Body of pancreas (tissue), 4 donors: ENCODE results near the gene IFIT2. TPM values are rescaled to one million over a fixed set of nuclear protein-coding genes. Genes with fewer than 3 reads are reported as not detected.
A peak's percentile ranks its signal among the peaks of the same experiment; 100 is the strongest.
"Not testable (repeated sequence)": the region's sequence is repeated elsewhere in the genome, so short reads cannot be mapped to it uniquely, and the experiment has no call there.

Experiments used
- ATAC-seq: fragments of 150-250 bp; one replicate; pipeline ENCODE4 v1.9.1; 2016
- DNase-seq, 4 donors: peaks; one replicate each; pipeline ENCODE4 v3.0.0-alpha.2; 2019
- H3K27ac ChIP-seq, 4 donors: fragments of 200-600 bp; sonication (generic); 1 replicate in 3 of 4; 2 replicates in 1 of 4; pipeline versions ENCODE4 v1.5.1 to v1.6.1; 2016 to 2019; ENCODE audit warnings: mild to moderate bottlenecking in 1 of 4, mixed read lengths in 1 of 4, moderate library complexity in 1 of 4
- H3K27me3 ChIP-seq, 2 donors: fragments of 200-600 bp; sonication (generic); one replicate each; pipeline ENCODE4 v1.6.0; 2016; ENCODE audit warnings: mild to moderate bottlenecking in 1 of 2
- H3K36me3 ChIP-seq, 2 donors: fragments of 200-600 bp; sonication (generic); replicated peaks in 1 of 2; 2 replicates each; pipeline ENCODE4 v1.5.1; 2016; ENCODE audit warnings: low read depth in 2 of 2; ENCODE audit not compliant: insufficient read depth in 1 of 2
- H3K4me1 ChIP-seq: fragments of 200-600 bp; sonication (generic); one replicate; pipeline ENCODE4 v1.6.0; 2016
- H3K4me3 ChIP-seq, 2 donors: fragments of 200-600 bp; sonication (generic); 1 replicate in 1 of 2; 2 replicates in 1 of 2; pipeline ENCODE4 v1.5.1; 2016 to 2019
- H3K9me3 ChIP-seq, 3 donors: fragments of 200-600 bp; sonication (generic); 1 replicate in 2 of 3; 2 replicates in 1 of 3; pipeline ENCODE4 v1.5.1; 2016
- POLR2A ChIP-seq, 3 donors: fragments of 450-650 bp; IDR thresholded peaks; one replicate each; pipeline ENCODE4 v1.6.1; 2016; ENCODE audit warnings: antibody characterized with exemption in 3 of 3, mild to moderate bottlenecking in 2 of 3
- WGBS, 2 donors: methylation state at CpG; one replicate each; pipeline ENCODE4 v1.1.5; 2017; 5-methylcytosine and 5-hydroxymethylcytosine counted together
- intact Hi-C: fragments of 100-400 bp; cut with DNase I; formaldehyde crosslinking; loops from one replicate; pipeline ENCODE4 v1.15.1; 2023
- total RNA-seq, 2 donors: library from RNA; depleted of rRNA; stranded (reverse); fragments of >200 nt; gene quantifications; one replicate each; pipeline ENCODE4 v1.1.0, GENCODE V29; 2016
- TF ChIP-seq, protein P1 (sequence below), 7 experiments: fragments of 450-650 bp in 4 of 7; fragments of 200-600 bp in 3 of 7; sonication (generic) in 3 of 7; IDR thresholded peaks; one replicate each; pipeline ENCODE4 v1.5.1; 2016 to 2019; ENCODE audit warnings: antibody characterized with exemption in 7 of 7

IFIT2 gene
- total RNA-seq, 2 donors from 2014 or later, result 1.6 TPM; not detected in 1

DNA sequence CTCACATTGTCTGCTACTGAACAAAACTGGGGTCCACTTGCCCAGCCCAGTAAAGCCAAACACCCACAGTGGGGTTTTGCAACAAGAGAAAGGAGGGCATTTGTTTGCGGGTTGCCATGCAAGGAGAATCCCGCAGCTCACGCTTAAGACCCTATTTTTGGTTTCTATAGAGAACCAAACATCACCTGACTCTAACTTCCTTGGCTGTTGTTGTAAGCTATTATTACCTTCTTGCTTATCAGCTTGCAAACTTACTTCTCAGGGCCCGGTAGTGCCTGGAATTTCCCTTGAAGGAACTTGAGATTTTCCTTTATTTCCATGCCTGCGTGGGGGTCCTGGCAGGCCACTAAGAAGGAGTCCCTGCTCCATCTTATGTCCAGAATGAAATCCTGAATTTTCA, 46.6 kb downstream of the IFIT2 start:
- no peak overlapping the region for H3K27ac ChIP-seq
- intact Hi-C loops, result no loop called here
- H3K27me3 ChIP-seq, result no peaks in the 10 kb centered on the region
- no peak for ATAC-seq
- no peak overlapping the region for H3K4me3 ChIP-seq
- H3K4me1 ChIP-seq, result peaks cover 27% of the 10 kb centered on the region
- H3K36me3 ChIP-seq, result no peaks in the 10 kb centered on the region
- DNase-seq, result no peak
- TF ChIP-seq, protein P1, sequence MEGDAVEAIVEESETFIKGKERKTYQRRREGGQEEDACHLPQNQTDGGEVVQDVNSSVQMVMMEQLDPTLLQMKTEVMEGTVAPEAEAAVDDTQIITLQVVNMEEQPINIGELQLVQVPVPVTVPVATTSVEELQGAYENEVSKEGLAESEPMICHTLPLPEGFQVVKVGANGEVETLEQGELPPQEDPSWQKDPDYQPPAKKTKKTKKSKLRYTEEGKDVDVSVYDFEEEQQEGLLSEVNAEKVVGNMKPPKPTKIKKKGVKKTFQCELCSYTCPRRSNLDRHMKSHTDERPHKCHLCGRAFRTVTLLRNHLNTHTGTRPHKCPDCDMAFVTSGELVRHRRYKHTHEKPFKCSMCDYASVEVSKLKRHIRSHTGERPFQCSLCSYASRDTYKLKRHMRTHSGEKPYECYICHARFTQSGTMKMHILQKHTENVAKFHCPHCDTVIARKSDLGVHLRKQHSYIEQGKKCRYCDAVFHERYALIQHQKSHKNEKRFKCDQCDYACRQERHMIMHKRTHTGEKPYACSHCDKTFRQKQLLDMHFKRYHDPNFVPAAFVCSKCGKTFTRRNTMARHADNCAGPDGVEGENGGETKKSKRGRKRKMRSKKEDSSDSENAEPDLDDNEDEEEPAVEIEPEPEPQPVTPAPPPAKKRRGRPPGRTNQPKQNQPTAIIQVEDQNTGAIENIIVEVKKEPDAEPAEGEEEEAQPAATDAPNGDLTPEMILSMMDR (IDR thresholded peaks at IDR 0.05), result no peak
- no peak for TF ChIP-seq POLR2A (IDR thresholded peaks at IDR 0.05)
- H3K9me3 ChIP-seq, result no peaks in the 10 kb centered on the region
- 73 to 85% methylated on average over 5 of the region's 5 CpGs for WGBS, 2 donors

DNA sequence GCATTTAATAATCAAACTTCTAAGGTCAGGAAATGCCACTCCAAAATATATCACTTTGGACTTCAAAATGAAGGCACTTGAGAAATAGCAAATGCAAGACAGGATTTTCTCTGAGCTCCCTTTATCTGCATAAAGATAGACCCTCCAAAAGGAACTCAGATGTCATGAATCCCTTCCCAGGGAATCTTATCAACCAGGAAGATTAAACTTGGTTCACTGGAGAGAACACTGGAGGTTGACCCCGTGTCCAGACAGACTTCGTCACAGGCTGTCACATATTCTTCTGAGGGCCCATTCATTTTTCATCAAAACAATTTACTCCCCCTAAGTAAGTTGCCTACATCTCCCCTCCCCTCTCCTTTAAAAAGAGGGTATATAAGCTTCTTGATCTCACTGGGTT, 47.1 kb downstream of the IFIT2 start:
- Histone ChIP-seq H3K4me1 (peaks cover 27% of the 10 kb centered on the region), H3K27me3 (no peaks in the 10 kb centered on the region), H3K27ac (no peak overlapping the region), H3K36me3 (no peaks in the 10 kb centered on the region), H3K4me3 (no peak overlapping the region), H3K9me3 (no peaks in the 10 kb centered on the region)
- TF ChIP-seq POLR2A (IDR thresholded peaks at IDR 0.05), result no peak
- TF ChIP-seq, protein P1 (IDR thresholded peaks at IDR 0.05), result no peak
- ATAC-seq (no peak), DNase-seq (no peak)
- intact Hi-C loops, result no loop called here
- WGBS, 2 donors, result 73 to 85% methylated on average over 2 of the region's 2 CpGs

DNA sequence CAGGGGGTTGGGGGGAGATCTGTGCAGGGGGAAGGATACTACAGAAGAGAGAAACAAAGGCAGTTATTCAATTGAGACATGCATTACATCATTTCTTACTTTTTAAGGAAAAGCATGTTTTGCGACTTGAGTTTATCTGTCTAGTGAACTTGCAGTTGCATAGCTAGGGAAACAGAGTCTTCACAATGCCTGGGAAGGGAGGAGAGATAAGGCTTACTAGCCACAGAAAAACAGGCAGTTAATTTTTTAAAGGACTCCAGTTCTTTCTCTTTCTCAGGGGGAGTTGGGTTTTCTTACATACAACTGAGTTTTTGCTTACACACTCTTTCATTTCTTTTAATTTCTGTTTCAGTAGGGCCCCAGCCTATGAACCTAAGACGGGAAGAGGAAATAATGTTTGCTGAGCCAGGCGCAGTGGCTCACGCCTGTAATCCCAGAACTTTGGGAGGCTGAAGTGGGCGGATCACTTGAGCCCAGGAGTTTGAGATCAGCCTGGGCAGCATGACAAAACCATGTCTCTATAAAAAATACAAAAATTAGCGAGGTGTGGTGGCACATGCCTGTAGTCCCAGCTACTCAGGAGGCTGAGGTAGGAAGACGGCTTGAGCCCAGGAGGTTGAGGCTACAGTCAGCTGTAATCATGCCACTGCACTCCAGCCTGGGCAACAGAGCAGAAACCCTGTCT, 48.9 kb downstream of the IFIT2 start:
- peak in 1 of 3 donors; percentile 15 for TF ChIP-seq POLR2A (IDR thresholded peaks at IDR 0.05)
- H3K27me3 ChIP-seq, H3K9me3 ChIP-seq, H3K4me3 ChIP-seq, H3K36me3 ChIP-seq, intact Hi-C loops, ATAC-seq: not testable (repeated sequence)
- peak overlapping the region; percentile 77 to 86 (median 83) for H3K27ac ChIP-seq
- DNase-seq, result peak in 3 of 4 donors; percentile 34 to 49 (median 35)
- 43 to 60% methylated on average over 7 of the region's 7 CpGs for WGBS, 2 donors
- H3K4me1 ChIP-seq, result peaks cover 27% of the 10 kb centered on the region

DNA sequence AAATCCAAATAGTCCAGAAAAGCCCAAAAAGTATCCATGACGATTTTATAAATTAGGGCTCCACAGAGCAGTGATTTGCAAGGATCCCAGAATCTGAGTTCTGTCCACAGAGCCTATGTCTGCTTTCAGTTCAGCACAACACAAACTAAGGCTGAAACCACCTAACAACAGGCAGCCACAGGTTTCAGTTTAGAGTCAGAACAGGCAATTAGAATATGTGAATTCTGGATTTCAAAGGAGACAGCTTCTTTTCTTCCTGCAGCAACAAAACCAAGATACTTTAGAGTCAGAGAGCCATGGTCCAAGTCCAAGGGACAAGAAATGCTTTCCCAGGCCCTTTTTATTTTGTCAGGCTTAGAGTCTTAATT, 49.5 kb downstream of the IFIT2 start:
- DNase-seq (no peak), ATAC-seq (peak; percentile 19)
- 6 to 36% methylated on average over 1 of the region's 1 CpG for WGBS, 2 donors
- no peak for TF ChIP-seq POLR2A (IDR thresholded peaks at IDR 0.05)
- TF ChIP-seq, protein P1 (IDR thresholded peaks at IDR 0.05), result no peak
- no peaks in the 10 kb centered on the region for H3K9me3 ChIP-seq
- intact Hi-C loops, result no loop called here
- H3K27ac ChIP-seq, result peak overlapping the region; percentile 77 to 86 (median 83)
- peaks cover 27% of the 10 kb centered on the region for H3K4me1 ChIP-seq
- H3K4me3 ChIP-seq, result no peak overlapping the region
- no peaks in the 10 kb centered on the region for H3K27me3 ChIP-seq
- no peaks in the 10 kb centered on the region for H3K36me3 ChIP-seq

DNA sequence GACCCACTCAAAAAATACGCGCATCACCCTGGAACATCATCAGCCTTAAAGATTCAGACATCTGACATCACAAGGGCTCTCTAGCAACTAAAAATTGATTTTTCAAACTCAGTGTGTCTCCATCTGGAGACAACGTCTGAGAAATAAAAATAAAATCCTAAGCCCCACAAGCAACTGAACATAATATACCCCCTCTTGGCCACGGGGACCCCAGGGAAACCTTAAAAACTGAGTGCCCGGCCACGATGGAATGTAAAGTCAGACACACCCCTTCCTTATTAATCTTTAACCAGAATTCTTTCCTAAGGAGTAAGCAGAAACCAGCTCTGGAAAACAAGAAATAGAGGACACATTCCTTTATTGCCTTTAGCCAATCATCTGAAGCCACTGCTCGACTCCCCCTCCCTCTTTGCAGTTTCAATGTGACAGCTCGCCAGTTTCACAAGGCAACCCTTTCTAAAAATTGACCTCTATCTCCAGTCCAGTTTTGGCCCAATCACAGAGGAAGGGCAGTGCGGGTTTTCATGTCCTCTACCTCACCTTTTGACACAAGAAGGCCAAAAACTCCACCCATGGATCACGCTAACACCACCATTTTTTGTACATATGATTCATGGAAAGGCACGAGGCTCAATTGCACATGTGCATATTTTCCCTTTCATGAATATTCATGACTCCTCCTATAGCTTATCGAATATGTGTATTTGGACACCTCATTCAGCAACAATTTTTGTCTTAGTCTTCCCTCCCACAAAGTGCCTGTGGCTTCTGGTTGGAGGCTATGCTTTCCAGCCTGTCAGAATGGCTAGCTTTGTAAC, 50.1 kb downstream of the IFIT2 start:
- 22 to 27% methylated on average over 12 of the region's 12 CpGs for WGBS, 2 donors
- Histone ChIP-seq H3K36me3 (no peaks in the 10 kb centered on the region), H3K9me3 (no peaks in the 10 kb centered on the region), H3K4me3 (no peak overlapping the region), H3K27me3 (no peaks in the 10 kb centered on the region), H3K4me1 (peaks cover 27% of the 10 kb centered on the region), H3K27ac (peak overlapping the region; percentile 77 to 86 (median 83))
- peak; percentile 96 for ATAC-seq
- intact Hi-C loops, result no loop called here
- TF ChIP-seq, protein P1 (IDR thresholded peaks at IDR 0.05), result no peak
- no peak for TF ChIP-seq POLR2A (IDR thresholded peaks at IDR 0.05)
- DNase-seq, result peak; percentile 66 to 81 (median 72)
